ENCODE results near the gene PAFAH1B2. TPM values are rescaled to one million over a fixed set of nuclear protein-coding genes. Genes with fewer than 3 reads are reported as not detected.

The PAFAH1B2 gene
- total and polyA plus RNA-seq, 2 experiments from 2014 or later = 87.5 to 148 TPM

DNA sequence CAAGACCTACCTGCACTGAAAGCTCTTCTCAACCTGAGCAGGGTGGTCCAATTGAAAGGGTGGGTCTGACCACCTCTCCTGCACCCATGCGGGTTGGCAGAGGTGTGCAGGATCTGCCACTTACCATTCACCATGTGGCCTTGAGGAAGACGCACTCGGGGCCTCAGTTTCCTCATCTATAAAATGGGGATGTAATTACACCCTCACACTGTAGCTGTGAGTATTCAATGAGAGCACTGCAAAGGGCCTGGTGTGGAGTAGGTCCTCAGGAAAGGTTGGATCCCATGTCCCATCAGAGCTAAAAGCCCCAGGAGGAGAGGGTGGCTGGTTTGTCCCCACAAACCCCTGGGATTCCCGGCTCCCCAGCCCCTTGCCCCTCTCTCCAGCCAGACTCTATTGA, 54.5 kb downstream of the PAFAH1B2 start:
- Histone ChIP-seq H3K79me2 (replicated peaks; ENCODE audit: insufficient read depth) (peaks cover 23% of the 10 kb centered on the region), H3K4me2 (peak overlapping the region; percentile 85), H3K9me2 (ENCODE audit: insufficient read depth) (no peaks in the 10 kb centered on the region), H3F3A (replicated peaks; ENCODE audit: low read depth) (peaks cover 11% of the 10 kb centered on the region), H3K27ac (ENCODE audit: low read depth) (peak overlapping the region; percentile 98), H2AFZ (no peak overlapping the region), H3K27me3 (ENCODE audit: insufficient read depth) (no peaks in the 10 kb centered on the region), H3K4me3 (peak overlapping the region; percentile 68), H4K20me1 (replicated peaks; ENCODE audit: insufficient read depth) (no peaks in the 10 kb centered on the region), H3K36me3 (ENCODE audit: insufficient read depth) (no peaks in the 10 kb centered on the region), H3K4me1 (ENCODE audit: insufficient read depth) (peaks cover 31% of the 10 kb centered on the region)
- ATAC-seq = no peak
- Mint-ChIP-seq H3K27me3 (ENCODE audit: insufficient read depth, low read depth, poor library complexity) (peaks cover 28% of the 10 kb centered on the region), H3K27ac (peak overlapping the region; percentile 89), H3K4me3 (peak overlapping the region; percentile 78), H3K4me1 (peaks cover 40% of the 10 kb centered on the region), H3K9me3 (no peaks in the 10 kb centered on the region; the same call in 2 of the 3 replicates), H3K36me3 (ENCODE audit: low read depth) (peaks cover 16% of the 10 kb centered on the region)
- TF ChIP-seq POLR2AphosphoS5 (IDR thresholded peaks at IDR 0.05; ENCODE audit: low read depth) (no peak), EZH2 (IDR thresholded peaks at IDR 0.05; ENCODE audit: low read depth, unreplicated experiment) (no peak), JUNB (IDR thresholded peaks at IDR 0.05; ENCODE audit: unreplicated experiment) (no peak)
- TF ChIP-seq, protein P1, sequence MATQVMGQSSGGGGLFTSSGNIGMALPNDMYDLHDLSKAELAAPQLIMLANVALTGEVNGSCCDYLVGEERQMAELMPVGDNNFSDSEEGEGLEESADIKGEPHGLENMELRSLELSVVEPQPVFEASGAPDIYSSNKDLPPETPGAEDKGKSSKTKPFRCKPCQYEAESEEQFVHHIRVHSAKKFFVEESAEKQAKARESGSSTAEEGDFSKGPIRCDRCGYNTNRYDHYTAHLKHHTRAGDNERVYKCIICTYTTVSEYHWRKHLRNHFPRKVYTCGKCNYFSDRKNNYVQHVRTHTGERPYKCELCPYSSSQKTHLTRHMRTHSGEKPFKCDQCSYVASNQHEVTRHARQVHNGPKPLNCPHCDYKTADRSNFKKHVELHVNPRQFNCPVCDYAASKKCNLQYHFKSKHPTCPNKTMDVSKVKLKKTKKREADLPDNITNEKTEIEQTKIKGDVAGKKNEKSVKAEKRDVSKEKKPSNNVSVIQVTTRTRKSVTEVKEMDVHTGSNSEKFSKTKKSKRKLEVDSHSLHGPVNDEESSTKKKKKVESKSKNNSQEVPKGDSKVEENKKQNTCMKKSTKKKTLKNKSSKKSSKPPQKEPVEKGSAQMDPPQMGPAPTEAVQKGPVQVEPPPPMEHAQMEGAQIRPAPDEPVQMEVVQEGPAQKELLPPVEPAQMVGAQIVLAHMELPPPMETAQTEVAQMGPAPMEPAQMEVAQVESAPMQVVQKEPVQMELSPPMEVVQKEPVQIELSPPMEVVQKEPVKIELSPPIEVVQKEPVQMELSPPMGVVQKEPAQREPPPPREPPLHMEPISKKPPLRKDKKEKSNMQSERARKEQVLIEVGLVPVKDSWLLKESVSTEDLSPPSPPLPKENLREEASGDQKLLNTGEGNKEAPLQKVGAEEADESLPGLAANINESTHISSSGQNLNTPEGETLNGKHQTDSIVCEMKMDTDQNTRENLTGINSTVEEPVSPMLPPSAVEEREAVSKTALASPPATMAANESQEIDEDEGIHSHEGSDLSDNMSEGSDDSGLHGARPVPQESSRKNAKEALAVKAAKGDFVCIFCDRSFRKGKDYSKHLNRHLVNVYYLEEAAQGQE (IDR thresholded peaks at IDR 0.05; ENCODE audit: unreplicated experiment) = no peak
- DNase-seq (ENCODE audit: low spot score) = no peak

DNA sequence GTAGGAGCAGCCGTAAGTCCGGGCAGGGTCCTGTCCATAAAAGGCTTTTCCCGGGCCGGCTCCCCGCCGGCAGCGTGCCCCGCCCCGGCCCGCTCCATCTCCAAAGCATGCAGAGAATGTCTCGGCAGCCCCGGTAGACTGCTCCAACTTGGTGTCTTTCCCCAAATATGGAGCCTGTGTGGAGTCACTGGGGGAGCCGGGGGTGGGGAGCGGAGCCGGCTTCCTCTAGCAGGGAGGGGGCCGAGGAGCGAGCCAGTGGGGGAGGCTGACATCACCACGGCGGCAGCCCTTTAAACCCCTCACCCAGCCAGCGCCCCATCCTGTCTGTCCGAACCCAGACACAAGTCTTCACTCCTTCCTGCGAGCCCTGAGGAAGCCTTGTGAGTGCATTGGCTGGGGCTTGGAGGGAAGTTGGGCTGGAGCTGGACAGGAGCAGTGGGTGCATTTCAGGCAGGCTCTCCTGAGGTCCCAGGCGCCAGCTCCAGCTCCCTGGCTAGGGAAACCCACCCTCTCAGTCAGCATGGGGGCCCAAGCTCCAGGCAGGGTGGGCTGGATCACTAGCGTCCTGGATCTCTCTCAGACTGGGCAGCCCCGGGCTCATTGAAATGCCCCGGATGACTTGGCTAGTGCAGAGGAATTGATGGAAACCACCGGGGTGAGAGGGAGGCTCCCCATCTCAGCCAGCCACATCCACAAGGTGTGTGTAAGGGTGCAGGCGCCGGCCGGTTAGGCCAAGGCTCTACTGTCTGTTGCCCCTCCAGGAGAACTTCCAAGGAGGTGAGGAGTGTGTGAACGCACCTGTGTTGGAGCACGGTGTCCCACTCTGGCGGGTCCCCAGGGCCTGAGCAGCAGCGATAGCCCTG, 55.2 kb downstream of the PAFAH1B2 start, which contains the start of gene TAGLN:
Gene TAGLN, plus strand, starts transcription at position 318 of the 863 bp plus-strand sequence. CDS start 3,644 bp downstream, outside the sequence.
- H3K36me3 Mint-ChIP-seq (ENCODE audit: low read depth) = peaks cover 21% of the 10 kb centered on the region
- H3K27me3 Mint-ChIP-seq (ENCODE audit: insufficient read depth, low read depth, poor library complexity) = peaks cover 28% of the 10 kb centered on the region
- Histone ChIP-seq H3F3A (replicated peaks; ENCODE audit: low read depth) (peaks cover 11% of the 10 kb centered on the region), H3K36me3 (ENCODE audit: insufficient read depth) (no peaks in the 10 kb centered on the region), H3K4me2 (peak within 1 kb of the TSS; percentile 85), H2AFZ (no peak within 1 kb of the TSS), H3K79me2 (replicated peaks; ENCODE audit: insufficient read depth) (peaks cover 23% of the 10 kb centered on the region), H3K27me3 (ENCODE audit: insufficient read depth) (no peaks in the 10 kb centered on the region), H3K4me1 (ENCODE audit: insufficient read depth) (peaks cover 31% of the 10 kb centered on the region), H3K4me3 (peak within 1 kb of the TSS; percentile 68), H4K20me1 (replicated peaks; ENCODE audit: insufficient read depth) (no peaks in the 10 kb centered on the region), H3K9me2 (ENCODE audit: insufficient read depth) (no peaks in the 10 kb centered on the region), H3K27ac (ENCODE audit: low read depth) (peak within 1 kb of the TSS; percentile 98)
- TF ChIP-seq EZH2phosphoT487 (IDR thresholded peaks at IDR 0.05; ENCODE audit: unreplicated experiment) (no peak), STAT1 (IDR thresholded peaks at IDR 0.05; ENCODE audit: unreplicated experiment) (no peak), ZNF114 (CRISPR knock-in tag; IDR thresholded peaks at IDR 0.05) (no peak), CREB1 (CRISPR knock-in tag; IDR thresholded peaks at IDR 0.05; ENCODE audit: low read depth) (peak; percentile 61)
- H3K4me1 Mint-ChIP-seq = peaks cover 41% of the 10 kb centered on the region
- peak within 1 kb of the TSS; percentile 78 for H3K4me3 Mint-ChIP-seq
- ATAC-seq = peak; percentile 67
- peak; percentile 95 for DNase-seq (ENCODE audit: low spot score)
- peak within 1 kb of the TSS; percentile 91 for H3K27ac Mint-ChIP-seq
- no peaks in the 10 kb centered on the region; the same call in 2 of the 3 replicates for H3K9me3 Mint-ChIP-seq

Data from GM23338 (cell line).